Measurements from ENCODE around the gene RCVRN.

GRCh38 chr17:9918352-9918751 lies 13.3 kb upstream of the RCVRN start:
- TF ChIP-seq ZNF529 (tag by site-specific recombination; IDR thresholded peaks at IDR 0.05; ENCODE audit: insufficient replicate concordance): no peak
- TF ChIP-seq ZNF146 (tag by site-specific recombination; IDR thresholded peaks at IDR 0.05): no peak
- TF ChIP-seq ZNF423 (tag by site-specific recombination; IDR thresholded peaks at IDR 0.05): no peak
- TF ChIP-seq GLIS1 (tag by site-specific recombination; IDR thresholded peaks at IDR 0.05): no peak
- TF ChIP-seq ZBTB7A (tag by site-specific recombination; IDR thresholded peaks at IDR 0.05; ENCODE audit: low read depth): no peak
- TF ChIP-seq, protein P1, sequence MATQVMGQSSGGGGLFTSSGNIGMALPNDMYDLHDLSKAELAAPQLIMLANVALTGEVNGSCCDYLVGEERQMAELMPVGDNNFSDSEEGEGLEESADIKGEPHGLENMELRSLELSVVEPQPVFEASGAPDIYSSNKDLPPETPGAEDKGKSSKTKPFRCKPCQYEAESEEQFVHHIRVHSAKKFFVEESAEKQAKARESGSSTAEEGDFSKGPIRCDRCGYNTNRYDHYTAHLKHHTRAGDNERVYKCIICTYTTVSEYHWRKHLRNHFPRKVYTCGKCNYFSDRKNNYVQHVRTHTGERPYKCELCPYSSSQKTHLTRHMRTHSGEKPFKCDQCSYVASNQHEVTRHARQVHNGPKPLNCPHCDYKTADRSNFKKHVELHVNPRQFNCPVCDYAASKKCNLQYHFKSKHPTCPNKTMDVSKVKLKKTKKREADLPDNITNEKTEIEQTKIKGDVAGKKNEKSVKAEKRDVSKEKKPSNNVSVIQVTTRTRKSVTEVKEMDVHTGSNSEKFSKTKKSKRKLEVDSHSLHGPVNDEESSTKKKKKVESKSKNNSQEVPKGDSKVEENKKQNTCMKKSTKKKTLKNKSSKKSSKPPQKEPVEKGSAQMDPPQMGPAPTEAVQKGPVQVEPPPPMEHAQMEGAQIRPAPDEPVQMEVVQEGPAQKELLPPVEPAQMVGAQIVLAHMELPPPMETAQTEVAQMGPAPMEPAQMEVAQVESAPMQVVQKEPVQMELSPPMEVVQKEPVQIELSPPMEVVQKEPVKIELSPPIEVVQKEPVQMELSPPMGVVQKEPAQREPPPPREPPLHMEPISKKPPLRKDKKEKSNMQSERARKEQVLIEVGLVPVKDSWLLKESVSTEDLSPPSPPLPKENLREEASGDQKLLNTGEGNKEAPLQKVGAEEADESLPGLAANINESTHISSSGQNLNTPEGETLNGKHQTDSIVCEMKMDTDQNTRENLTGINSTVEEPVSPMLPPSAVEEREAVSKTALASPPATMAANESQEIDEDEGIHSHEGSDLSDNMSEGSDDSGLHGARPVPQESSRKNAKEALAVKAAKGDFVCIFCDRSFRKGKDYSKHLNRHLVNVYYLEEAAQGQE (tag by site-specific recombination; IDR thresholded peaks at IDR 0.05): no peak
- no peak for TF ChIP-seq TCF7L2 (IDR thresholded peaks at IDR 0.05; ENCODE audit: borderline replicate concordance, low read depth, low read length)
- TF ChIP-seq, protein P2, sequence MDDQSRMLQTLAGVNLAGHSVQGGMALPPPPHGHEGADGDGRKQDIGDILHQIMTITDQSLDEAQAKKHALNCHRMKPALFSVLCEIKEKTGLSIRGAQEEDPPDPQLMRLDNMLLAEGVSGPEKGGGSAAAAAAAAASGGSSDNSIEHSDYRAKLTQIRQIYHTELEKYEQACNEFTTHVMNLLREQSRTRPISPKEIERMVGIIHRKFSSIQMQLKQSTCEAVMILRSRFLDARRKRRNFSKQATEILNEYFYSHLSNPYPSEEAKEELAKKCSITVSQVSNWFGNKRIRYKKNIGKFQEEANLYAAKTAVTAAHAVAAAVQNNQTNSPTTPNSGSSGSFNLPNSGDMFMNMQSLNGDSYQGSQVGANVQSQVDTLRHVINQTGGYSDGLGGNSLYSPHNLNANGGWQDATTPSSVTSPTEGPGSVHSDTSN (CRISPR knock-in tag; IDR thresholded peaks at IDR 0.05): no peak
- TF ChIP-seq CTCF (tag by site-specific recombination; IDR thresholded peaks at IDR 0.05): no peak
- no peak for TF ChIP-seq YY1 (tag by site-specific recombination; IDR thresholded peaks at IDR 0.05)
- no peak for TF ChIP-seq ZNF521 (tag by site-specific recombination; IDR thresholded peaks at IDR 0.05)
- TF ChIP-seq ZNF677 (tag by site-specific recombination; IDR thresholded peaks at IDR 0.05): no peak
